Neural cell (in vitro differentiated cells): ENCODE results near the gene PTPRT. TPM values are rescaled to one million over a fixed set of nuclear protein-coding genes. Genes with fewer than 3 reads are reported as not detected.

Experiments used
- H2AFZ ChIP-seq: fragments of 200-600, 300-800 bp; sonication (generic), shearing (Covaris generic); 2 replicates; pipeline ENCODE4 v1.6.0; 2014; ENCODE audit warnings: low read depth, mild to moderate bottlenecking, antibody characterized with exemption, low read length, moderate library complexity
- H3F3A ChIP-seq: fragments of 200-600 bp; shearing (Covaris generic); 2 replicates; pipeline ENCODE4 v1.6.1; 2016; ENCODE audit warnings: mild to moderate bottlenecking, moderate library complexity, mixed read lengths, antibody characterized with exemption, low read length; ENCODE audit not compliant: insufficient read depth, poor library complexity, severe bottlenecking
- H3K27ac ChIP-seq: fragments of 200-600, 300-800 bp; sonication (generic), shearing (Covaris generic); 2 replicates; pipeline ENCODE4 v1.5.1; 2014; ENCODE audit warnings: mild to moderate bottlenecking, low read length, moderate library complexity
- H3K27me3 ChIP-seq: fragments of 300-800, 200-600 bp; sonication (generic), shearing (Covaris generic); 2 replicates; pipeline ENCODE4 v1.6.0; 2014; ENCODE audit warnings: mild to moderate bottlenecking, low read depth, low read length, moderate library complexity; ENCODE audit not compliant: insufficient read depth
- H3K36me3 ChIP-seq: fragments of 300-800, 200-600 bp; sonication (generic), shearing (Covaris generic); 2 replicates; pipeline ENCODE4 v1.5.1; 2014; ENCODE audit warnings: mild to moderate bottlenecking, antibody characterized with exemption, low read length, moderate library complexity; ENCODE audit not compliant: insufficient read depth
- H3K4me2 ChIP-seq: fragments of 300-800, 200-600 bp; sonication (generic), shearing (Covaris generic); 2 replicates; pipeline ENCODE4 v1.6.0; 2014; ENCODE audit warnings: mild to moderate bottlenecking, low read length
- H3K4me3 ChIP-seq: fragments of 300-800, 200-600 bp; sonication (generic), shearing (Covaris generic); 2 replicates; pipeline ENCODE4 v1.5.1; 2014; ENCODE audit warnings: mild to moderate bottlenecking, low read length, moderate library complexity
- H3K79me2 ChIP-seq: fragments of 200-600 bp; shearing (Covaris generic); replicated peaks from 2 replicates; pipeline ENCODE4 v1.6.0; 2014; ENCODE audit warnings: mild to moderate bottlenecking, low read length, moderate library complexity; ENCODE audit not compliant: insufficient read depth
- H3K9ac ChIP-seq: fragments of 300-800, 200-600 bp; sonication (generic), shearing (Covaris generic); 2 replicates; pipeline ENCODE4 v1.6.1; 2016; ENCODE audit warnings: mild to moderate bottlenecking, low read length, mixed read lengths
- H3K9me2 ChIP-seq: fragments of 200-600 bp; shearing (Covaris generic); 2 replicates; pipeline ENCODE4 v1.6.1; 2016; ENCODE audit warnings: mild to moderate bottlenecking, low read length, mixed read lengths; ENCODE audit not compliant: insufficient read depth
- H3K9me3 ChIP-seq: fragments of 200-600, 300-800 bp; sonication (generic), shearing (Covaris generic); 2 replicates; pipeline ENCODE4 v1.6.1; 2016; ENCODE audit warnings: mild to moderate bottlenecking, mixed run types, low read length, moderate library complexity, mixed read lengths
- H4K20me1 ChIP-seq: fragments of 200-600 bp; shearing (Covaris generic); 2 replicates; pipeline ENCODE4 v1.6.1; 2016; ENCODE audit warnings: mild to moderate bottlenecking, mixed run types; ENCODE audit not compliant: insufficient read depth
- CTCF ChIP-seq: fragments of 450-650 bp; IDR thresholded peaks from 2 replicates; pipeline ENCODE4 v1.5.1; 2014; ENCODE audit warnings: antibody characterized with exemption, mild to moderate bottlenecking, moderate library complexity; ENCODE audit not compliant: poor library complexity, severe bottlenecking
- EP300 ChIP-seq: fragments of 450-650 bp; conservative IDR thresholded peaks from 2 replicates; pipeline ENCODE4 v1.6.1; 2014; ENCODE audit warnings: antibody characterized with exemption, mild to moderate bottlenecking, moderate library complexity; ENCODE audit not compliant: poor library complexity, severe bottlenecking
- EZH2 ChIP-seq: fragments of 200-600, 300-800 bp; shearing (Covaris generic), sonication (generic); IDR thresholded peaks from 2 replicates; pipeline ENCODE4 v1.6.1; 2014; ENCODE audit warnings: antibody characterized with exemption, low read length, borderline replicate concordance, mild to moderate bottlenecking; ENCODE audit not compliant: insufficient read depth, poor library complexity, severe bottlenecking
- MXI1 ChIP-seq: fragments of 450-650 bp; conservative IDR thresholded peaks from 2 replicates; pipeline ENCODE4 v1.6.1; 2014; ENCODE audit warnings: antibody characterized with exemption, mild to moderate bottlenecking; ENCODE audit not compliant: poor library complexity, severe bottlenecking
- POLR2AphosphoS5 ChIP-seq: IDR thresholded peaks from 2 replicates; pipeline ENCODE4 v1.6.1; 2012
- RAD21 ChIP-seq: fragments of 450-650 bp; conservative IDR thresholded peaks from 2 replicates; pipeline ENCODE4 v1.6.1; 2014; ENCODE audit warnings: antibody characterized with exemption, mild to moderate bottlenecking, moderate library complexity
- REST ChIP-seq: IDR thresholded peaks from 2 replicates; pipeline ENCODE4 v1.6.1; 2012; ENCODE audit warnings: borderline replicate concordance
- SMC3 ChIP-seq: fragments of 450-650 bp; conservative IDR thresholded peaks from 2 replicates; pipeline ENCODE4 v1.6.1; 2014; ENCODE audit warnings: antibody characterized with exemption, mild to moderate bottlenecking, moderate library complexity; ENCODE audit not compliant: poor library complexity
- TAF1 ChIP-seq: IDR thresholded peaks from 2 replicates; pipeline ENCODE4 v1.6.1; 2012; ENCODE audit warnings: low read depth
- polyA plus RNA-seq: library from polyadenylated mRNA; depleted of rRNA; stranded (reverse); fragments of >200 nt; gene quantifications from 2 replicates; pipeline ENCODE4 v1.2.3, GENCODE V29; 2014

PTPRT gene
- polyA plus RNA-seq, 1 donor from 2014 or later = 9.2 TPM

GRCh38 chr20:42496595-42496994 lies 693.1 kb downstream of the PTPRT start:
- Histone ChIP-seq H3K4me3 (no peak overlapping the region), H3F3A (no peaks in the 10 kb centered on the region), H3K9me3 (no peaks in the 10 kb centered on the region), H3K9ac (no peak overlapping the region), H2AFZ (no peak overlapping the region), H3K27me3 (no peaks in the 10 kb centered on the region), H3K27ac (no peak overlapping the region), H3K9me2 (no peaks in the 10 kb centered on the region), H3K4me2 (no peak overlapping the region), H4K20me1 (no peaks in the 10 kb centered on the region), H3K79me2 (no peaks in the 10 kb centered on the region), H3K36me3 (no peaks in the 10 kb centered on the region)
- TF ChIP-seq SMC3 (no peak), CTCF (no peak), EZH2 (no peak), EP300 (no peak), RAD21 (no peak), TAF1 (no peak), REST (no peak), POLR2AphosphoS5 (no peak), MXI1 (no peak)

GRCh38 chr20:42494290-42494689 lies 695.4 kb downstream of the PTPRT start:
- Histone ChIP-seq H3K79me2 (no peaks in the 10 kb centered on the region), H4K20me1 (no peaks in the 10 kb centered on the region), H3K27me3 (no peaks in the 10 kb centered on the region), H3K27ac (no peak overlapping the region), H3F3A (no peaks in the 10 kb centered on the region), H3K36me3 (no peaks in the 10 kb centered on the region), H3K9me3 (no peaks in the 10 kb centered on the region), H3K9me2 (no peaks in the 10 kb centered on the region), H2AFZ (no peak overlapping the region), H3K4me2 (no peak overlapping the region), H3K9ac (no peak overlapping the region), H3K4me3 (no peak overlapping the region)
- TF ChIP-seq RAD21 = no peak
- no peak for TF ChIP-seq TAF1
- no peak for TF ChIP-seq EP300

GRCh38 chr20:42493001-42493400 lies 696.7 kb downstream of the PTPRT start:
- Histone ChIP-seq H3K27ac (no peak overlapping the region), H3K4me2 (no peak overlapping the region), H3K9me2 (no peaks in the 10 kb centered on the region), H4K20me1 (no peaks in the 10 kb centered on the region), H3K36me3 (no peaks in the 10 kb centered on the region), H3K9ac (no peak overlapping the region), H3K9me3 (no peaks in the 10 kb centered on the region), H3K27me3 (no peaks in the 10 kb centered on the region), H3K4me3 (no peak overlapping the region), H2AFZ (no peak overlapping the region), H3K79me2 (no peaks in the 10 kb centered on the region), H3F3A (no peaks in the 10 kb centered on the region)
- TF ChIP-seq SMC3 (no peak), MXI1 (no peak), REST (no peak), EZH2 (no peak), POLR2AphosphoS5 (no peak), RAD21 (no peak), EP300 (no peak), CTCF (no peak), TAF1 (no peak)
